ENCODE measurements around the gene C5orf15. TPM values are rescaled to one million over a fixed set of nuclear protein-coding genes. Genes with fewer than 3 reads are reported as not detected.
"Not testable (repeated sequence)": the region's sequence is repeated elsewhere in the genome, so short reads cannot be mapped to it uniquely, and the experiment has no call there.

Gene C5orf15
- polyA plus RNA-seq, 1 donor (not counting 4 experiments of a cell fraction or from before 2014, with no cell fraction given): 86.9 TPM

DNA sequence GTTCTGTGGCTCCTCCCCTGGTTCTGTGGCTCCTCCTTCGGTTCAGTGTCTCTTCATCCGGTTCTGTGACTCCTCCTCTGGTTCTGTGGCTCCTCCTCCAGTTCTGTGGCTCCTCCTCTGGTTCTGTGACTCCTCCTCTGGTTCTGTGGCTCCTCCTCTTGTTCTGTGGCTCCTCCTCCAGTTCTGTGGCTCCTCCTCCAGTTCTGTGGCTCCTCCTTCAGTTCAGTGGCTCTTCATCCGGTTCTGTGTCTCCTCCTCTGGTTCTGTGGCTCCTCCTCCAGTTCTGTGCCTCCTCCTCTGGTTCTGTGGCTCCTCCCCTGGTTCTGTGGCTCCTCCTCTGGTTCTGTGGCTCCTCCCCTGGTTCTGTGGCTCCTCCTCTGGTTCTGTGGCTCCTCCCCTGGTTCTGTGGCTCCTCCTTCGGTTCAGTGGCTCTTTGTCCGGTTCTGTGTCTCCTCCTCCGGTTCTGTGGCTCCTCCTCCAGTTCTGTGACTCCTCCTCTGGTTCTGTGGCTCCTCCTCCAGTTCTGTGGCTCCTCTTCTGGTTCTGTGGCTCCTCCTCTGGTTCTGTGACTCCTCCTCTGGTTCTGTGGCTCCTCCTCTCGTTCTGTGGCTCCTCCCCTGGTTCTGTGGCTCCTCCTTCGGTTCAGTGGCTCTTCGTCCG is 32.3 kb downstream of the C5orf15 start:
- H3K27me3 ChIP-seq (ENCODE audit: control insufficient read depth, extremely low read depth, insufficient read depth, low read length); H3K9me1 ChIP-seq (ENCODE audit: control insufficient read depth, extremely low read depth, insufficient read depth, low read length); DNase-seq (ENCODE audit: low read depth, low spot score); H3K27ac ChIP-seq (ENCODE audit: control insufficient read depth, insufficient read depth, low read length); H3K36me3 ChIP-seq (ENCODE audit: control insufficient read depth in 2 of 2, extremely low read depth in 1 of 2, insufficient read depth in 2 of 2, low read length in 2 of 2); H4K20me1 ChIP-seq (ENCODE audit: control insufficient read depth, extremely low read depth, insufficient read depth, low read length); H3K9me3 ChIP-seq (ENCODE audit: control insufficient read depth, low read depth, low read length); H2AFZ ChIP-seq (ENCODE audit: control insufficient read depth, low read length); H3K4me1 ChIP-seq (ENCODE audit: control insufficient read depth, extremely low read depth, insufficient read depth, low read length); dilution Hi-C loops (cut with MboI; ENCODE audit: extremely low pct_ligation_motif_present, low sequenced_read_pairs); H3K4me2 ChIP-seq (ENCODE audit: control insufficient read depth, extremely low read depth, insufficient read depth, low read depth, low read length); H3K79me2 ChIP-seq (ENCODE audit: control insufficient read depth, insufficient read depth, low read length); FAIRE-seq; H3K4me3 ChIP-seq (ENCODE audit: control insufficient read depth in 2 of 3, extremely low read depth in 1 of 3, insufficient read depth in 2 of 3, low read depth in 1 of 3, low read length in 3 of 3); H3K9ac ChIP-seq (ENCODE audit: control insufficient read depth, extremely low read depth, insufficient read depth, low read length): not testable (repeated sequence)

DNA sequence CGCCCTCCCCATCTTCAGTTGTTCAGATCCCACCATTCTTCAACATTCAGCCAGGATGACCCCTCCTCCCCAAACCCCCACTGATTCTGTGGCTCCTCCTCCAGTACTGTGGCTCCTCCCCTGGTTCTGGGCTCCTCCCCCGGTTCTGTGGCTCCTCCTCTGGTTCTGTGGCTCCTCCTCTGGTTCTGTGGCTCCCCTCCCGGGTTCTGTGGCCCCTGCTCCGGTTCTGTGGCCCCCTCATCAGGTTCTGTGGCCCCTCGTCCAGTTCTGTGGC is 32.8 kb downstream of the C5orf15 start:
- no peak overlapping the region for H3K27ac ChIP-seq (ENCODE audit: control insufficient read depth, insufficient read depth, low read length)
- dilution Hi-C loops (cut with MboI; ENCODE audit: extremely low pct_ligation_motif_present, low sequenced_read_pairs): no loop called here
- no peaks in the 10 kb centered on the region for H3K9me3 ChIP-seq (ENCODE audit: control insufficient read depth, low read depth, low read length)
- FAIRE-seq (no peak), DNase-seq (ENCODE audit: low read depth, low spot score) (no peak)
- no peaks in the 10 kb centered on the region for H3K9me1 ChIP-seq (ENCODE audit: control insufficient read depth, extremely low read depth, insufficient read depth, low read length)
- no peak for TF ChIP-seq EZH2 (IDR thresholded peaks at IDR 0.05; ENCODE audit: low read length)
- no peaks in the 10 kb centered on the region for H3K4me1 ChIP-seq (ENCODE audit: control insufficient read depth, extremely low read depth, insufficient read depth, low read length)
- no peaks in the 10 kb centered on the region for H3K36me3 ChIP-seq (ENCODE audit: control insufficient read depth in 2 of 2, extremely low read depth in 1 of 2, insufficient read depth in 2 of 2, low read length in 2 of 2)
- no peak overlapping the region for H3K4me2 ChIP-seq (ENCODE audit: control insufficient read depth, extremely low read depth, insufficient read depth, low read depth, low read length)
- H3K79me2 ChIP-seq (ENCODE audit: control insufficient read depth, insufficient read depth, low read length): no peaks in the 10 kb centered on the region
- no peak overlapping the region for H3K4me3 ChIP-seq (ENCODE audit: control insufficient read depth in 2 of 3, extremely low read depth in 1 of 3, insufficient read depth in 2 of 3, low read depth in 1 of 3, low read length in 3 of 3)
- H4K20me1 ChIP-seq (ENCODE audit: control insufficient read depth, extremely low read depth, insufficient read depth, low read length): no peaks in the 10 kb centered on the region
- H3K27me3 ChIP-seq (ENCODE audit: control insufficient read depth, extremely low read depth, insufficient read depth, low read length): peaks cover 6% of the 10 kb centered on the region
- H3K9ac ChIP-seq (ENCODE audit: control insufficient read depth, extremely low read depth, insufficient read depth, low read length): no peak overlapping the region
- no peak overlapping the region for H2AFZ ChIP-seq (ENCODE audit: control insufficient read depth, low read length)

DNA sequence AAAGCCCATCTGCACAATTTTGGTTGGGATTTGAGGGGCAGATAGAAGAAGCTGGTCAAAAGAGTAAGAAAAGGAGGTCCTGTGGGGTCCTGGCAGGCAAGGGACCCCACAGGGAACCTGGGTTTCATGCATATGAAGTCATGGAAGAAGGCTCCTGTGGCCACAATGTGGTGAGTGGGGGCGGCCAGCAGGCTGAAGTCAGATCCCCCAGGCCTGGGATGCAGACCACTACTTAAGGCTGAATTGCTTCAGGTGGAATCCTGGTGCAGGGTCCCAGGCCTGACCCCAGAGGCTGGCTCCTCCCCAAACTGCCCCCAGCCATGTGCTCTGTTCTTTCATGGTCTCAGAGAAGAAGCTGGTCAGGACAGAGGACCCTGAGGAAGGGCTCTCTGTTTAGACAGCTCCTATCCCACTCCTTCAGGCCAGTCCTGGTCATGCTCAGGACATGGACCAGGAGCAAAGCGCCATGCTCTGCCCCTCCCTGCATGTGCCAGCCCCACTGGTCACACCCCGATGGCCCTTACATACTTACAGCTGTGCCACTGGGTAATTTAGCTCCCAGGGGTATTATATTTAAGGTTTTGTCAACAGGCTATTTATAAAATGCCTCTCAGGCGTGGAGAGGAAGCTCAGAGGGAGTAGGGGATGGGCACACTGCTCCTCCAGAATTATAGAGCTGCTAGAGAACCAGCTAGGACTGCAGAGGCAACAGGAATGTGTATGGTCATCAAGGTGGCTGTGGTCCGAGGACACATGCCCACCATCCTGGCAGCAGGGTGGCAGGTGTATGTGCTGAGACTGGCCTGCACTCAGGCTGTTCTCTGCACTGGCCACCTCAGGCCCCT is 33.4 kb downstream of the C5orf15 start:
- TF ChIP-seq, protein P1, sequence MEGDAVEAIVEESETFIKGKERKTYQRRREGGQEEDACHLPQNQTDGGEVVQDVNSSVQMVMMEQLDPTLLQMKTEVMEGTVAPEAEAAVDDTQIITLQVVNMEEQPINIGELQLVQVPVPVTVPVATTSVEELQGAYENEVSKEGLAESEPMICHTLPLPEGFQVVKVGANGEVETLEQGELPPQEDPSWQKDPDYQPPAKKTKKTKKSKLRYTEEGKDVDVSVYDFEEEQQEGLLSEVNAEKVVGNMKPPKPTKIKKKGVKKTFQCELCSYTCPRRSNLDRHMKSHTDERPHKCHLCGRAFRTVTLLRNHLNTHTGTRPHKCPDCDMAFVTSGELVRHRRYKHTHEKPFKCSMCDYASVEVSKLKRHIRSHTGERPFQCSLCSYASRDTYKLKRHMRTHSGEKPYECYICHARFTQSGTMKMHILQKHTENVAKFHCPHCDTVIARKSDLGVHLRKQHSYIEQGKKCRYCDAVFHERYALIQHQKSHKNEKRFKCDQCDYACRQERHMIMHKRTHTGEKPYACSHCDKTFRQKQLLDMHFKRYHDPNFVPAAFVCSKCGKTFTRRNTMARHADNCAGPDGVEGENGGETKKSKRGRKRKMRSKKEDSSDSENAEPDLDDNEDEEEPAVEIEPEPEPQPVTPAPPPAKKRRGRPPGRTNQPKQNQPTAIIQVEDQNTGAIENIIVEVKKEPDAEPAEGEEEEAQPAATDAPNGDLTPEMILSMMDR (optimal IDR thresholded peaks at IDR 0.05 in 1 of 3, IDR thresholded peaks at IDR 0.05 in 1 of 3, conservative IDR thresholded peaks at IDR 0.05 in 1 of 3; ENCODE audit: extremely low read depth in 1 of 3, insufficient read depth in 2 of 3, low read length in 3 of 3): no peak
- TF ChIP-seq EZH2 (IDR thresholded peaks at IDR 0.05; ENCODE audit: low read length): no peak
- Histone ChIP-seq H3K4me3 (ENCODE audit: control insufficient read depth in 2 of 3, extremely low read depth in 1 of 3, insufficient read depth in 2 of 3, low read depth in 1 of 3, low read length in 3 of 3) (no peak overlapping the region), H3K36me3 (ENCODE audit: control insufficient read depth in 2 of 2, extremely low read depth in 1 of 2, insufficient read depth in 2 of 2, low read length in 2 of 2) (no peaks in the 10 kb centered on the region), H3K9me3 (ENCODE audit: control insufficient read depth, low read depth, low read length) (no peaks in the 10 kb centered on the region), H4K20me1 (ENCODE audit: control insufficient read depth, extremely low read depth, insufficient read depth, low read length) (no peaks in the 10 kb centered on the region), H3K27me3 (ENCODE audit: control insufficient read depth, extremely low read depth, insufficient read depth, low read length) (peaks cover 6% of the 10 kb centered on the region), H3K79me2 (ENCODE audit: control insufficient read depth, insufficient read depth, low read length) (no peaks in the 10 kb centered on the region), H3K9ac (ENCODE audit: control insufficient read depth, extremely low read depth, insufficient read depth, low read length) (no peak overlapping the region), H3K9me1 (ENCODE audit: control insufficient read depth, extremely low read depth, insufficient read depth, low read length) (no peaks in the 10 kb centered on the region), H2AFZ (ENCODE audit: control insufficient read depth, low read length) (no peak overlapping the region), H3K27ac (ENCODE audit: control insufficient read depth, insufficient read depth, low read length) (no peak overlapping the region), H3K4me1 (ENCODE audit: control insufficient read depth, extremely low read depth, insufficient read depth, low read length) (no peaks in the 10 kb centered on the region), H3K4me2 (ENCODE audit: control insufficient read depth, extremely low read depth, insufficient read depth, low read depth, low read length) (no peak overlapping the region)
- FAIRE-seq (no peak), DNase-seq (ENCODE audit: low read depth, low spot score) (no peak)
- dilution Hi-C loops (cut with MboI; ENCODE audit: extremely low pct_ligation_motif_present, low sequenced_read_pairs): no loop called here
